K562 (cell line): ENCODE measurements around the gene ETV4. TPM values are rescaled to one million over a fixed set of nuclear protein-coding genes. Genes with fewer than 3 reads are reported as not detected.

Source experiments
- ATAC-seq: fragments of 200-7000 bp; cut with Tn5 transposase; 3 replicates; pipeline ENCODE4 v1.9.1; 2020; ENCODE audit warnings: moderate library complexity
- BruUV-seq: library from RNA; stranded (reverse); fragments of 400-500 nt; replicated peaks from 2 replicates; lab custom pipeline; 2021; lab: Mats Ljungman, UMichigan
- CTCF ChIA-PET: fragments of 300-600 bp; formaldehyde crosslinking; extraction: SDS; loops from one replicate; lab custom pipeline; 2021; ENCODE audit warnings: low intra/inter-chr PET ratio; lab: Yijun Ruan, JAX
- POLR2A ChIA-PET: fragments of 300-600, 350-650 bp; sonication (Branson Sonifier 250); formaldehyde crosslinking; extraction: SDS; loops from one replicate; lab custom pipeline; 2021; ENCODE audit warnings: antibody characterized with exemption, inconsistent platforms; lab: Yijun Ruan, JAX
- DNase-seq, 4 experiments: peaks; one replicate each; pipeline versions ENCODE4 v3.0.0 to v3.0.0-alpha.2; 2011 to 2018; ENCODE audit warnings: low spot score in 3 of 4, mixed read lengths in 3 of 4; ENCODE audit errors: extremely low read depth in 1 of 4
- FAIRE-seq: peaks from 2 replicates; lab custom pipeline; 2011; peaks lifted over from hg19 to GRCh38; lab: Jason Lieb, UNC
- H2AFZ ChIP-seq: 2 replicates; pipeline ENCODE4 v1.6.0; 2011; ENCODE audit warnings: low read depth, low read length, control low read depth, inconsistent platforms
- H3K27ac ChIP-seq: fragments of 200-600 bp; 3 replicates; pipeline ENCODE4 v1.8.0; 2011; ENCODE audit warnings: low read depth, mild to moderate bottlenecking, control low read depth, inconsistent platforms, low read length, moderate library complexity, mixed read lengths; ENCODE audit errors: extremely low read depth
- H3K27me3 ChIP-seq, 2 experiments: fragments of 300-600 bp in 1 of 2; 2 replicates in 1 of 2; 3 replicates in 1 of 2; pipeline versions ENCODE4 v1.6.0 to v1.8.0; 2011; ENCODE audit warnings: inconsistent platforms in 2 of 2, low read length in 2 of 2, mild to moderate bottlenecking in 1 of 2, mixed read lengths in 1 of 2, moderate library complexity in 1 of 2; ENCODE audit not compliant: control insufficient read depth in 2 of 2, insufficient read depth in 2 of 2
- H3K36me3 ChIP-seq: fragments of 300-600 bp; 3 replicates; pipeline ENCODE4 v1.8.0; 2011; ENCODE audit warnings: mild to moderate bottlenecking, low read length, inconsistent platforms; ENCODE audit not compliant: control insufficient read depth, insufficient read depth
- H3K4me1 ChIP-seq, 2 experiments: fragments of 200-600 bp in 1 of 2; replicated peaks in 1 of 2; 2 replicates in 1 of 2; 3 replicates in 1 of 2; pipeline versions ENCODE4 v1.5.1 to v1.8.0; 2011; ENCODE audit warnings: inconsistent platforms in 2 of 2, low read length in 2 of 2, mild to moderate bottlenecking in 1 of 2, mixed read lengths in 1 of 2, moderate library complexity in 1 of 2; ENCODE audit not compliant: control insufficient read depth in 2 of 2, insufficient read depth in 2 of 2
- H3K4me2 ChIP-seq: 2 replicates; pipeline ENCODE4 v1.6.1; 2011; ENCODE audit warnings: low read length, control low read depth, inconsistent platforms, mixed read lengths; ENCODE audit not compliant: insufficient read depth
- H3K4me3 ChIP-seq: fragments of 200-600 bp; sonication (generic), shearing (Covaris generic); 2 replicates; pipeline ENCODE4 v1.5.1; 2016; ENCODE audit warnings: control low read depth, inconsistent platforms
- H3K79me2 ChIP-seq: fragments of 200-600 bp; 3 replicates; pipeline ENCODE4 v1.8.0; 2011; ENCODE audit warnings: low read length, inconsistent platforms; ENCODE audit not compliant: control insufficient read depth, insufficient read depth
- H3K9ac ChIP-seq, 2 experiments: 2 replicates each; pipeline versions ENCODE4 v1.6.0 to v1.6.1; 2011; ENCODE audit warnings: low read depth in 2 of 2, low read length in 2 of 2, control low read depth in 1 of 2, inconsistent platforms in 1 of 2, mild to moderate bottlenecking in 1 of 2, mixed read lengths in 1 of 2; ENCODE audit not compliant: insufficient read depth in 1 of 2
- H3K9me1 ChIP-seq: one replicate; pipeline ENCODE4 v1.6.0; 2011; ENCODE audit warnings: inconsistent platforms, mild to moderate bottlenecking, low read length, moderate library complexity; ENCODE audit not compliant: control insufficient read depth, insufficient read depth
- H3K9me3 ChIP-seq: replicated peaks from 2 replicates; pipeline ENCODE4 v1.5.1; 2011; ENCODE audit warnings: low read depth, low read length, inconsistent platforms; ENCODE audit not compliant: control insufficient read depth, insufficient read depth
- H4K20me1 ChIP-seq: replicated peaks from 2 replicates; pipeline ENCODE4 v1.6.1; 2011; ENCODE audit warnings: low read length, inconsistent platforms, mixed read lengths; ENCODE audit not compliant: control insufficient read depth, insufficient read depth
- CBFA2T3 ChIP-seq: fragments of 450-650 bp; IDR thresholded peaks from 2 replicates; pipeline ENCODE4 v1.6.1; 2017
- CTBP1 ChIP-seq: fragments of 450-650 bp; IDR thresholded peaks from 2 replicates; pipeline ENCODE4 v1.6.1; 2016; ENCODE audit warnings: borderline replicate concordance
- E2F6 ChIP-seq, 2 experiments: IDR thresholded peaks; 2 replicates each; pipeline ENCODE4 v1.6.1; 2011; ENCODE audit warnings: borderline replicate concordance in 1 of 2, control low read depth in 1 of 2, low read depth in 1 of 2, low read length in 1 of 2, mild to moderate bottlenecking in 1 of 2, mixed read lengths in 1 of 2, moderate library complexity in 1 of 2; ENCODE audit not compliant: insufficient read depth in 1 of 2, insufficient read length in 1 of 2, poor library complexity in 1 of 2, severe bottlenecking in 1 of 2; ENCODE audit errors: extremely low read depth in 1 of 2
- FOSL1 ChIP-seq: fragments of 200-800 bp; sonication (Bioruptor generic); conservative IDR thresholded peaks from 2 replicates; pipeline ENCODE4 v1.6.1; 2016; ENCODE audit warnings: missing genetic modification characterization, missing compliant biosample characterization
- HBP1 ChIP-seq: fragments of 450-650 bp; formaldehyde crosslinking; IDR thresholded peaks from 2 replicates; pipeline ENCODE4 v1.4.0; 2022; ENCODE audit warnings: missing genetic modification characterization
- HNRNPK ChIP-seq: fragments of 200-400 bp; formaldehyde crosslinking; IDR thresholded peaks from one replicate; pipeline ENCODE4 v1.6.1; 2018; ENCODE audit warnings: mild to moderate bottlenecking, low read depth, low read length; ENCODE audit not compliant: poor library complexity, severe bottlenecking
- JUND ChIP-seq, 2 experiments: IDR thresholded peaks; 2 replicates in 1 of 2; 3 replicates in 1 of 2; pipeline ENCODE4 v1.6.1; 2011; ENCODE audit warnings: borderline replicate concordance in 2 of 2, low read depth in 2 of 2, low read length in 2 of 2, improper control_type of control experiment in 1 of 2, missing biosample characterization in 1 of 2, missing genetic modification characterization in 1 of 2, missing genetic modification reagents in 1 of 2
- TAL1 ChIP-seq: fragments of 450-650 bp; IDR thresholded peaks from 2 replicates; pipeline ENCODE4 v1.6.1; 2016; ENCODE audit warnings: mild to moderate bottlenecking
- TCF3 ChIP-seq: sonication (generic); formaldehyde crosslinking; IDR thresholded peaks from 2 replicates; pipeline ENCODE4 v1.4.0; 2020; ENCODE audit warnings: mild to moderate bottlenecking, missing genetic modification reagents
- TFAP4 ChIP-seq: sonication (generic); formaldehyde crosslinking; IDR thresholded peaks from 2 replicates; pipeline ENCODE4 v1.8.0; 2022; ENCODE audit warnings: missing genetic modification reagents, mild to moderate bottlenecking, moderate library complexity, borderline replicate concordance
- ZFX ChIP-seq: sonication (generic); formaldehyde crosslinking; IDR thresholded peaks from 2 replicates; pipeline ENCODE4 v1.8.0; 2022; ENCODE audit warnings: mild to moderate bottlenecking, missing genetic modification reagents, moderate library complexity
- ZNF395 ChIP-seq: fragments of 200-800 bp; sonication (Bioruptor generic); IDR thresholded peaks from 2 replicates; pipeline ENCODE4 v1.6.1; 2017; ENCODE audit warnings: missing genetic modification characterization, missing compliant biosample characterization
- ZNF707 ChIP-seq: fragments of 250-450 bp; sonication (Bioruptor Pico); conservative IDR thresholded peaks from 2 replicates; pipeline ENCODE4 v1.8.0; 2022; ENCODE audit warnings: inconsistent platforms, mild to moderate bottlenecking, moderate library complexity
- WGBS: fragments of 100-300 bp; shearing (Covaris generic); methylation state at CpG from one replicate; pipeline ENCODE4 v1.1.6; 2016; ENCODE audit warnings: low coverage, mixed read lengths; ENCODE audit not compliant: insufficient coverage; ENCODE audit errors: missing lambda C conversion rate; 5-methylcytosine and 5-hydroxymethylcytosine counted together
- in situ Hi-C: fragments of 300-500 bp; cut with MboI; formaldehyde crosslinking; loops from 4 replicates; pipeline ENCODE4 v1.15.0; 2018; ENCODE audit warnings: inconsistent platforms, mixed read lengths
- intact Hi-C: fragments of 100-400 bp; cut with micrococcal nuclease; formaldehyde crosslinking; loops from 2 replicates; pipeline ENCODE4 v1.14.2; 2022
- polyA plus RNA-seq, 8 experiments: library from polyadenylated mRNA; depleted of rRNA in 4 of 8; stranded (reverse) in 5 of 8; unstranded in 3 of 8; fragments of >200 nt; fragmentation: Nextera tagmentation in 2 of 8; fragmentation: Illumina TruSeq in 1 of 8; extraction: Ambion mirVana in 2 of 8; extraction: Trizol in 1 of 8; gene quantifications; 2 replicates each; pipeline versions ENCODE4 v1.2.1 to v1.2.3, GENCODE V29; 2011 to 2014; ENCODE audit warnings: inconsistent platforms in 1 of 8, missing spikeins in 1 of 8
- total RNA-seq, 7 experiments: library from RNA; depleted of rRNA in 6 of 7; stranded (reverse); fragments of >200 nt in 6 of 7; fragmentation: Illumina TruSeq in 2 of 7; extraction: Trizol in 2 of 7; gene quantifications; 2 replicates each; pipeline versions ENCODE4 v1.2.1 to v1.2.3, GENCODE V29; 2011 to 2021; ENCODE audit warnings: low replicate concordance in 1 of 7

ETV4 gene
- total and polyA plus RNA-seq, 9 of the 15 experiments (the other 6 are each of a cell fraction or from before 2014, with no cell fraction given): 5.5 to 66.3 (median 28.2) TPM

- TF ChIP-seq CBFA2T3 (peak; percentile 27; the same call in 1 of the 2 replicates), CTBP1 (0 out of 2 replicates have a peak, but pooled peaks have one; percentile 25), HNRNPK (no peak), FOSL1 (peak; percentile 76), JUND (IDR thresholded peaks at IDR 0.05; ENCODE audit: borderline replicate concordance, low read depth, low read length) (peak; percentile 73), JUND (tag; IDR thresholded peaks at IDR 0.05; ENCODE audit: borderline replicate concordance, low read depth, low read length) (no peak; the same call in 2 of the 3 replicates), ZFX (CRISPR knock-in tag) (no peak)
Observed at GRCh38 chr17:43536236-43536992, 9.7 kb downstream of the ETV4 start (continued).

GRCh38 chr17:43534909-43535308 lies 11.2 kb downstream of the ETV4 start:
- no TSS peak for BruUV-seq
- DNase-seq (peak in 2 of 4 experiments; percentile 42 to 66), ATAC-seq (peak; percentile 13; the same call in 1 of the 3 replicates), FAIRE-seq (peak; percentile 46)
- Histone ChIP-seq H3K4me2 (no peak overlapping the region; the same call in 1 of the 2 replicates), H3K27me3 (no peaks in the 10 kb centered on the region), H3K4me3 (no peak overlapping the region), H3K9ac (no peak overlapping the region), H3K27ac (peak overlapping the region; percentile 53; the same call in 1 of the 3 replicates), H3K79me2 (peaks cover 3% of the 10 kb centered on the region; the same call in 1 of the 3 replicates), H2AFZ (peak overlapping the region; percentile 33; the same call in 1 of the 2 replicates), H4K20me1 (no peaks in the 10 kb centered on the region), H3K9me3 (no peaks in the 10 kb centered on the region), H3K4me1 (peaks cover 15 to 41% of the 10 kb centered on the region in 2 experiments), H3K36me3 (peaks cover 29% of the 10 kb centered on the region), H3K9me1 (peaks cover 1% of the 10 kb centered on the region)
- ChIA-PET POLR2A (interaction anchor here (1.0 kb wide), 1 partner anchor 9 kb away, joined by 3 read pairs; no protein-coding TSS in a partner anchor), CTCF (no interaction called here)
- WGBS: 21% methylated on average over 5 of the region's 5 CpGs
- in situ Hi-C loops (no loop called here), intact Hi-C loops (no loop called here)
- peak; percentile 72 for TF ChIP-seq TCF3 (CRISPR knock-in tag)
- TF ChIP-seq HBP1 (CRISPR knock-in tag): no peak
- TF ChIP-seq TAL1: peak; percentile 33
- no peak for TF ChIP-seq ZNF707 (CRISPR knock-in tag)
- TF ChIP-seq ZNF395 (CRISPR knock-in tag): 0 out of 2 replicates have a peak, but pooled peaks have one; percentile 53
- TF ChIP-seq TFAP4 (CRISPR knock-in tag): peak; percentile 31; the same call in 1 of the 2 replicates
- peak in 1 of 2 experiments; percentile 48 for TF ChIP-seq E2F6 (IDR thresholded peaks at IDR 0.05; ENCODE audit: borderline replicate concordance in 1 of 2, extremely low read depth in 1 of 2, insufficient read depth in 1 of 2, insufficient read length in 1 of 2, low read depth in 1 of 2, low read length in 1 of 2, poor library complexity in 1 of 2, severe bottlenecking in 1 of 2)
